Measurements from ENCODE around the gene CTRB2.
"Not testable (repeated sequence)": the region's sequence is repeated elsewhere in the genome, so short reads cannot be mapped to it uniquely, and the experiment has no call there.

The CTRB2 gene

DNA sequence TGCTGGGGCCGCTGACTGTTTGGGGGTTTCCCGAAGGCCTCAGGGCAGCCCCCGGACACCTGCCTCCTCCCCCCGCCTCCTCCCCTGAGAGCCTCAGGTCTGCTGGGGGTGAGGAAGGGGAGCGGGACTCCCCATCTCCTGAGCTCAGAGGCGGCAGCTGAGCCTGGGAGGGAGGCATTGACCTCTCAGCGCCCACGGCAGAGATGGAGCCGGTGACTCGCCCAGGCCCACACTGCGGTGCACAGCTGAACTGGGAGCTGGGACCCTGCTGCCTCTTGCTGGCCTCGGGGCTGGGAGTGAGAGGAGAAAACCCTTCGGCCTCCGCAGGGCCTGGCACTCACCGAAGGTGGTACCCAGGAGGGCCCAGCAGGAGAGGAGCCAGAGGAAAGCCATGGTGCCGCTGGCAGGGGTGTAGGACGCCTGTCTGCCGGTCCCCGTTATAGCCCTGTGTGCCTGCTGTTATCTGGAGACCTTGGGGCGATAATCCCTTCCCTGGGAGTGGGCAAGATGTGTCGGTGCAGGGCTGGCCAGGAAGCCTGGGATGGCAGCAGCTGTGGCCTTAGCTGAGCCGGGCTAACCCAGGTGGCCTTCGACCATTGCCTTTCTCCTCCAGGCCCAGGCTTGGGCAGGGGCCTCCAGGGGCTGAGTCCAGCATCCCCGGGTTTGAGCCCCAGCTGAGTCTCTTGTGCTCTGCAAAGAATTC lies at the start of gene CTRB2:
Gene CTRB2 (minus strand): TSS at position 413 of the 703 bp plus-strand sequence. CDS start 20 bp downstream, at position 393.
- no peak for DNase-seq

DNA sequence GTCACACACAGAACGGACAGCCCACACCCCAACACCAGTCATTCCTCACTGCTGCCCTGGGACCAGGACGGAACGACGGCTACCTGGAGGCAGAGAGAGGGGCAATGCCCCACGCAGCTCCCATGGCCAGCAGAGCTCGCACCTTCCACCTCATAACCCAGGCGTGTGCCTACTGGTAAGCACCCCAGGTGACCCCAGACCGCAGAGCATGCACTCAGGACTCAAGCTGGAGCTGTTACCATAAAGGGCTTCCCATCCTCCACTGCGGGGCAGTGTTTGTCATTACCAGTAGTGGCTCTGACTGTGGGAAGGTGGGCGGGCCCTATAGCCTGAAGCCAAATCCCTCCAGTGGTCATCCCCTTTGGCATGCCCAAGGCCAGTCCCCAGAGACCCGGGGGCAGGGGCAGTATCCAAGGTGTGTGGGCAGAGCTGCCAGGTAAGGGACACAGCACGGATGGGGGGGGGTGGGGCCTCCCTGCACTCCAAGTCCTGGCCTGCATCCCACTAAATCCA lies 49.2 kb upstream of the CTRB2 start:
- DNase-seq = no peak

GRCh38 chr16:75254359-75254837 lies 47.4 kb upstream of the CTRB2 start:
- no peak for DNase-seq

DNA sequence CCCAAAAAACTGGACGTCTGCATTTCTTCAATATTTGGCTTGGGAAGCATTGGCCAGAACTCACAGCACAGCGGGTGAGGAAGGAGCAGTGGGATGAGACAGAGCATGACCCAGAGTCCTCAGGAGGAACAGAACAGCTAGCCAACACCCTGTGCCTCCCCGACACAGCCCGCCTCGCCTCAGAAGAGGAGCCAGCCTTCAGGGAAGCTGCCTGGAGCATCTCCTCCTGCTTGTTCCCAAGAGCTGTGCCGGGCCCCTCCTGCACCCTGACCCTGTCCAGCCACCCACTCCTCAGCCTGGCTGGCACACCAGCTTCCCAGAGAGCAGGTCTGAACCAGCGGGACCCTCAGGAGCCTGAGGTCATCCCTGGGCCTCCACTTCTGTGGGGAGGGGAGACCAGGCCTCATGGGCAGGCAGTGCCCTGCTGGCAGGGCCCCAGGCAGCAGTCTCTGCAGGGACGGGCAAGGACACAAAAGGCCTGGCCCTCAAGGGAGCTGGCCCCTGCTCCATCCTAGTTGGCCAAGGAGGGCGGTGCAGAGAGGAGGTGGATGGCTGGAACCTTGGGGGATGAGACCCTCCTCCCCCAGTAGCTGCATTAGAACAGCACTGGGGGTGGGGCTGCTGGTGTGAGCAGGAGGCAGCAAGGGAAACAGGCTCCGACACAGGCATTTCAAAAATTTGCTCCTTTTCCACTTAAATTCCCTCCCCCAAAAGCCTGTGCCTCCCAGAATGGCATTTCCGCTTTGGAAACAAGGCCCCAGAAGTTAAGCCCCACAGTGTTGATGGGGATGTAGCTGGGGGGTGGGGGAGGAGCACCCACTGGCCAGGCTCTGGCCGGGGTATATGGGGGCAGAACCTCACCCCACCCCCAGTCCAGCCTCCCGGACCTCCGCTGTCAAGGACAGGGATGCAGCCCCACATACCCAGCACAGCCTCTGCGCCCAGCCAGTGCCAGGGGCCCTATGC lies 46.3 kb upstream of the CTRB2 start:
- no peak for DNase-seq

GRCh38 chr16:75252049-75252864 lies 45.3 kb upstream of the CTRB2 start:
- no peak for DNase-seq

DNA sequence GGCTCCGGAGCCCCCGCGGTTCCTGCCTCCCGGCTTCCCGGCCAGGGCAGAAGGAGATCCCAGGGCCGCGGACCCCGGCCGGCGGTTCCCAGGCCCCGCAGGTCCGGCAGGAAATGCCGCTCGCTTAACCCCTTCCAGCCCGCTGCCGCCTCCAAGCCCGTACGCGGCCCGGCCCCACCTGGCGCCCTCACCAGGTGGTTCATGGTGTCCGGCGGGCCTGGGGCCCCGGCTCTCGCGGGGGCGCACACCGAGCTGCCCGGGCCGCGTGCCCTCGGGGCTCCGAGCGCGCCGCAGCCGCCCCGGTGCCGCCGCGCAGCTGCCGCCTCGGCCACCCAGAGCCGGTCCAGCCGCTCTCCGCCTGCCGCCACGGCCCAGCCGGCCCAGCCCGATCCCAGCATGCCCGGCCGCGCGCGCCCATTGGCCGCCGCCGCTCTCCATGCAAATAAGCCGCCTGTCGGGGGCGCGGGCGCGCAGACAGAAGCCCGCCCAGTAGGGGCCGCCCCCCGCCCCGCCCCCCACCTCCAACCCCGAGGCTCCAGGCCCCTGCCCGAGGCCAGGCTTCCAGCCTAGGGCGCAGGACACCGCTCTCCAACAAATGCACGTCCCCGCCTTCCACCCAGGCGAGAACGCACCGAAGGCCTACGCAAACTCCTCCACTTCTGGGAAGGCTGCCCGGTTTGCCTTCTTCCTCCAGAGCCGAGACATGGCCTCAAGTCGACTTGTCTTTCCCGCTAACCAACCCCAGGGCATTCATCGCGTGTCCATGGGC lies 44.5 kb upstream of the CTRB2 start, which contains the start of gene BCAR1:
Gene BCAR1 (minus strand): TSS at position 345 of the 769 bp plus-strand sequence. CDS start 142 bp downstream, at position 203.
- no peak for DNase-seq

DNA sequence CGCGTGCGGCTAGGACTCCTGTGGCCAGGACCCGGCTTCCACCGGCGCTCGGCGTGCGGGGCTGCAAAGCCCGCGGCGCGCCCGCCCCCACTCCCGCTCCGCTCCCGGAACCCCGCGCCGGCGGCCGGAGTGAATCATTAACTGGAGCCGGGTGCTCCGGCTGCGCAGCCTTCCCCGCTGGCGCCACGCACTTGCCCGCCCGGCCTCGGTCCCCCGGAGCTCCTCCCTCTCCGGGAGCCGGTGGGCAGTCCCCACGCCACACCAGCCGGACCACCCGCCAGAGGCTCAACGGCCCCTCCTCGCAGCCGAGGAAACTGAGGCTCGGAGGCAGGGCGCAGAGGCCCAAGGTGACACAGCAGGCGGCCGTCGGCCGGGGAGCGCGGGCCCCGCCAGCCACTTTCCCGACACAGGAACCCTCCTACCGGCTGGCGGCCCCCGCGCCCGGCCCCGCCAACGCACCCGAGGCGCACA lies 43.9 kb upstream of the CTRB2 start:
- no peak for DNase-seq

DNA sequence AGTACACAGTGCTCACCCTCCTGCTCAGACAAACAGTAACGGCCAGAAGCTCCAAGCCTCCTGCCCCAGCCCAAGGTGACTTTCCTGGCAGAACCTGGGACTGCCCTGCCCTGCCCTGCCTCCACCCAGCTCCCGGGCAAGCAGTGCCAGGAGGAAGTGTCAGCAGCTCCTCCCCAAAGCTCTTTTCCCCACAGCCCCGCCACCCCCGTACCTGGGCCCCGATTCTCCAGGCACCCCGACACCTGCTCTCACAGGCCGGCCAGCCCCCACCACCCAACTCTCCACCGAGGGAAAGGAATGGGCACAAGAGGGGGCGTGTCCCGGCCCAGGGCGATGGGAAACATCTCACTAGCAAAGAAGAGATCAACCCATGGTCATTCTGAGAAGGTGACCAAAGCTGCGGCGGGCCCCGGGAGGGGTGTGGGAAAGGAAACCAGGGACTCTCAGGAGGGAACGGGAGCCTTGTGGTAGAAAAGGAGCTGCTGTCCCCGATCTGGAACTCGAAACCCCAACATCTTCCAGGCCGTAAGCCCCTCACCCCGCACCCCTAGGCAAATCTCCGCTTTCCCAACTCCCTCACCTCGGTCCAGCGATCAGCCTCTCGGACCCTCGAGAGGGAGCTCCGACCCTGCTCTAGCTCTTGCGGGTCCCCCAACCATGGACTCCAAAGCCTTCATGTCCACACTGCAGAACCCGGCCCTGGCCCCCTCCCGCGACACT lies 43.3 kb upstream of the CTRB2 start:
- DNase-seq = no peak

GRCh38 chr16:75249441-75249840 lies 42.5 kb upstream of the CTRB2 start:
- DNase-seq = no peak

DNA sequence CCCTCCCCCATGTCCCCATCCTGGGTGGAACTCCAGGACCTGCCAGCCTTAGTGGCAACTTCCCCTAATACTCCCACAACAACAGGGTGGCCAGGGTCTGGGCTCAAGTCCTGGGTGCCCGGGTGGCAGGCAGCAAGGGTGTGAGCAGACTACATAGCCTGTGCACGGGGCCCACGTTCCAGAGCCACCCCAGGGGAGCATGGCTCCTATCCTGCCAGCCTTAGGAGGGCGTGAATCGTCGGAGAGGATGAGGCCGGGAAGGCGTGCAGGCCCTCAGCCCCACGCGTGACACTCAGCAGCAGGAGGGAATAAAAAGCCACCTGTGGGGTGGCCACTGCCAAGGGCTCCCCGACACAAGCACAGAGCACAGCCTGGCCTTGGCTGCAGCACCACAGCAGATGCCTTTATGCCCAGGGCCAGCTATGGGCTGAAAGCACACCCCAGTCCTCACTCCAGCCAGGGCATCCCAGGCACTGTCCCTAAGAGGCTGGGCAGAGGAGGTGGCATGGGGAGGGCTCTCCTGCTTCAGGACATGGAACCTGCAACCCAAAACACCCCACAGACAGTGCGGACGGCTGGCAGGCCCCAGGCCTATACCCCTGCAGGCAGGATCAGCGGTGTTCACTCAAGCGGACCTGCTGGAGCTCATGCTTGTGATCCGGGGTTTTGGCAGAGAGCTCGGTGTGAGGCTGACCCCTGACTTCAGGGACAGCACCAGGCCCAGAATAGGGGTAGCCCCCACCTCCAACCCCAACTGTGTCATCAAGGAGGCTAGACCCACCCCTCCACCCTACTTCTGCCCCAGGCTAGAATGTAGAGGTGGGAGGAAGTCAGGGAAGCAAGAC lies 41.8 kb upstream of the CTRB2 start:
- no peak for DNase-seq

- no peak for DNase-seq
Observed at GRCh38 chr16:75248142-75248535, 41.2 kb upstream of the CTRB2 start.

GRCh38 chr16:75247249-75247648 lies 40.3 kb upstream of the CTRB2 start:
- no peak for DNase-seq

DNA sequence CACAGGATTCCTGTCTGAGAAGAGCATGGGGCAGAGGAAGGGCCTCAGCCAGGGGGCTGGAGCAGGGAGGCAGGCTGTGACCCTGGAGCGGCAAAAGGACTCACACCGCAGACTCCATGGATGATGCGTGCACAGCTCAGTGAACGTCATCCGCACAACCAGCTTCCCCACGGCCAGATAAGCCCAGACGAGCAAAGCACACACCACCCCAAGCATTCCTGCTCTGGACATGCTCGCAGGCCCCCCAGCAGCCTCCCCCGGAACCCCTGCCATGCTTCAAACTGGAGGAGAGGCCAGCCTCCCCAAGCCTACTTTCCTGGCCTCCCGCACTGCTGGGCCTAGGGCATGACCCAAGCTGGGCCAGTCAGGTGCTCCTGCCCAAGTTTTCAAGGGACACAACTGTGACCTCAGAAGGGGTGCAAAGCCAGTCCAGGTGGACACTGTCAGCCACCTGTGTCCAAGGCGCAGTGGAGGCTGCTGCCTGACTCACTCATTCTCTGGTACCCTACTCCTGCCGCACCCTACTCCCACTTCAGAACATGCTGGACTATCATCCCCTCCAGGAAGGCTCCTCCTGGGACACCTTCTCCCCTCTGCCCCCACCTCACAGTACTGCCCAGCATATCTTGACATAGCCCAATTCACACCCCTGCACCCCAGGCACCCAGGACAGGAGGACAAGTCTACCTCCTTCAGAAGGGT lies 39.7 kb upstream of the CTRB2 start:
- no peak for DNase-seq

GRCh38 chr16:75244844-75245758 lies 38.1 kb upstream of the CTRB2 start:
- no peak for DNase-seq

DNA sequence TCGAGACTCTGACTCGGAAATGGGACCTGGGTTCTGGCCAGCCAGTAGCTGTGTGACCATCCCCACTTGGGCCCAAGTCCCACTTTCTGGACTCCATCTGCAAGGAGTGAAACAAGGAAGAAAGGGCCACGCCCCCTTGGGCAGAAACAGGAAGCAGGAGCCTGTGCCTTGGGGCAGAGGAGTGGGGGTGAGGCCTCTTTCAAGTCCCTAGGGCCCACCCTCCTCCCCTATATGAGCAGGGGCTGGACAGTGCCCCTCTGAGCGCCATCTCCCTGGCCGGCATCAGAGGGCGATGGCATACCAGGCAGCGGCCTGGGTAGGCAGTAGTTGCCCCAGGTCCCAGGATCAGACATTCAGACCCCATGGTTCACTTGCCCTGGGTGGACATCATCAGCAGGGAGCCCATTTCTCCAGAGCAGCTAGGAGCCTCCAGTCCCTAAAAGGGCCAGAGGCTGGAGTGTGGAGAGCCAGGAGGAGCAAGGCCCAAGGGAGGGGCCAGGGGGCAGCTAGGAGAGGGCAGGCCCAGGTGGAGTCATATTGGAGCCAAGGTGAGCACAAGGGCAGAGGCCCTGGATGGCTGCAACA lies 37.4 kb upstream of the CTRB2 start:
- DNase-seq = no peak

DNA sequence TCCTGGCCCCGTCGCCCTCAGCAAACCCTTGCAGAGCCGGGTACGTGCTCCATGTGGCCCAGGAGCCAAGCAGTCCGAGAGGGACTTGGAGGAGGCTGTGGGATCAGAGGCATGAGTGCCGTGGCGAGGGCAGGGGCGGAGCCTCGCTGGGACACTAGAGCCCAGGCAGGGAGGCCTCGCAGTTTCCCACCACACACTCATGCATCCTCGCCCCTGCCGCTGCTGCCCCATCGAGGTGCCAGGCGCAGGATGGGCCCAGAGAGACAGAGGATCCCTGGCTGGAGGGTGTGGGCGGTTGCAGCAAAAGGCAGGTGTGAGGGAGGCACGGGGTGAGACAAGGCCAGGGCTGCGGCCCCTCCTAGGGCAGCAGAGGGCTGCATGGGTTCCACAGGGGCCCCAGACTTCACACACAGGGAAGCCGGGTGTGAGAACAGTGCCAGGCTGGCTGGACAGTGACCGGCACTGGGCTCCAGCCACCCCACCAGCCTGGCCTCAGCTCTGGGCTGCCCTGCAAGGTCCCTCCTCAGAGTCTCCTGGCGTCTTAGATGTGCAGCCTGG lies 36.8 kb upstream of the CTRB2 start:
- DNase-seq = no peak

DNA sequence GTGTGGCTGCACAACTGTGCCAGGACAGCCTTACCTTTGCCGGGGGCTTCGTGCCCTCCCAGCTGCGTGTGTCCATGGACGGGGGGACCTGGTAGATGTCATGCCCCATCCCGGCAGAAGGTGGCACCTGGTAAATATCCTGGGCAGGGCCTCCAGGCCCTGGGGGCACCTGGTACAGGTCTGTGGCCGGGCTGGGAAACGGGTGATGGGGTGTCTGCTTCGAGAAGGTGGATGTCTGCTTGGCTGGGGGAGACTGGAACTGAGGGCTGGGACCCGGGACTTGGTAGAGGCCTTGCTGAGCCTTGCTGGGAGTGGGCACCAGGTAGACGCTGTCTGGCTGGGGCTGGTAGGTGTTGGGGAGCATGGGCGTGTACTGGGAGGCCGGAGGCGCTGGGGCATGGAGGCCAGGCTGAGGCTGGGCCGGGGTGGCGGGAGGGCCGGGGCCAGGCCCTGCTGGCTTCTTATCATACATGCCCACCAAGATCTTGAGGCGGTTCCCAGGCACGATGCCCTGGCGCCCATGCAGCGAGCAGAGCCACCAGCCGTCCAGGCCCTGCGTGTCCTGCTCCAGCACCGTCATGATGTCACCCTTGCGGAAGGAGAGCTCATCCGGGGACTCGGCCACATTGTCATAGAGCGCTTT lies 35.6 kb upstream of the CTRB2 start:
- DNase-seq = not testable (repeated sequence)
